Measurements from ENCODE around the gene HS1BP3.

The HS1BP3 gene

GRCh38 chr2:20654535-20654813 is 3.6 kb upstream of the HS1BP3 start:
- Histone ChIP-seq H3K79me2 (peaks cover 8% of the 10 kb centered on the region), H2AFZ (no peak overlapping the region), H3K27ac (no peak overlapping the region), H3K9me3 (ENCODE audit: control insufficient read depth, low read length) (no peaks in the 10 kb centered on the region), H3K4me3 (ENCODE audit: low read depth, low read length) (no peak overlapping the region), H3K27me3 (ENCODE audit: control insufficient read depth, insufficient read depth, low read length) (no peaks in the 10 kb centered on the region), H3K4me1 (peaks cover 15% of the 10 kb centered on the region), H3K36me3 (ENCODE audit: control insufficient read depth, insufficient read depth, low read length) (no peaks in the 10 kb centered on the region), H3K4me2 (ENCODE audit: low read length) (no peak overlapping the region), H3K9ac (no peak overlapping the region)
- TF ChIP-seq CTCF (IDR thresholded peaks at IDR 0.05), result no peak

- Histone ChIP-seq H3K79me2 (peaks cover 10% of the 10 kb centered on the region), H3K4me3 (ENCODE audit: low read depth, low read length) (no peak overlapping the region), H3K27ac (no peak overlapping the region), H3K9ac (no peak overlapping the region), H3K4me1 (peaks cover 19% of the 10 kb centered on the region), H3K9me3 (ENCODE audit: control insufficient read depth, low read length) (no peaks in the 10 kb centered on the region), H3K27me3 (ENCODE audit: control insufficient read depth, insufficient read depth, low read length) (no peaks in the 10 kb centered on the region), H3K4me2 (ENCODE audit: low read length) (no peak overlapping the region), H2AFZ (no peak overlapping the region), H3K36me3 (ENCODE audit: control insufficient read depth, insufficient read depth, low read length) (no peaks in the 10 kb centered on the region)
- TF ChIP-seq CTCF (IDR thresholded peaks at IDR 0.05), result no peak
Observed at GRCh38 chr2:20653695-20654534, 3.0 kb upstream of the HS1BP3 start.

GRCh38 chr2:20652673-20653575 is 2.0 kb upstream of the HS1BP3 start:
- TF ChIP-seq CTCF (IDR thresholded peaks at IDR 0.05), result no peak
- no peak overlapping the region for H3K4me2 ChIP-seq (ENCODE audit: low read length)
- no peaks in the 10 kb centered on the region for H3K9me3 ChIP-seq (ENCODE audit: control insufficient read depth, low read length)
- no peak overlapping the region for H3K4me3 ChIP-seq (ENCODE audit: low read depth, low read length)
- H2AFZ ChIP-seq, result no peak overlapping the region
- H3K27me3 ChIP-seq (ENCODE audit: control insufficient read depth, insufficient read depth, low read length), result no peaks in the 10 kb centered on the region
- H3K79me2 ChIP-seq, result peaks cover 10% of the 10 kb centered on the region
- H3K9ac ChIP-seq, result no peak overlapping the region
- no peak overlapping the region for H3K27ac ChIP-seq
- no peaks in the 10 kb centered on the region for H3K36me3 ChIP-seq (ENCODE audit: control insufficient read depth, insufficient read depth, low read length)
- peaks cover 19% of the 10 kb centered on the region for H3K4me1 ChIP-seq

- H3K9ac ChIP-seq, result no peak overlapping the region
- H3K4me3 ChIP-seq (ENCODE audit: low read depth, low read length), result no peak overlapping the region
- H2AFZ ChIP-seq, result peak overlapping the region; percentile 79
- no peaks in the 10 kb centered on the region for H3K9me3 ChIP-seq (ENCODE audit: control insufficient read depth, low read length)
- no peak overlapping the region for H3K4me2 ChIP-seq (ENCODE audit: low read length)
- H3K79me2 ChIP-seq, result peaks cover 10% of the 10 kb centered on the region
- TF ChIP-seq CTCF (IDR thresholded peaks at IDR 0.05), result no peak
- no peak overlapping the region for H3K27ac ChIP-seq
- H3K27me3 ChIP-seq (ENCODE audit: control insufficient read depth, insufficient read depth, low read length), result no peaks in the 10 kb centered on the region
- no peaks in the 10 kb centered on the region for H3K36me3 ChIP-seq (ENCODE audit: control insufficient read depth, insufficient read depth, low read length)
- H3K4me1 ChIP-seq, result peaks cover 19% of the 10 kb centered on the region
Observed at GRCh38 chr2:20652141-20652540, 1.2 kb upstream of the HS1BP3 start.
